ENCODE measurements around the gene GALNT3.

DNA sequence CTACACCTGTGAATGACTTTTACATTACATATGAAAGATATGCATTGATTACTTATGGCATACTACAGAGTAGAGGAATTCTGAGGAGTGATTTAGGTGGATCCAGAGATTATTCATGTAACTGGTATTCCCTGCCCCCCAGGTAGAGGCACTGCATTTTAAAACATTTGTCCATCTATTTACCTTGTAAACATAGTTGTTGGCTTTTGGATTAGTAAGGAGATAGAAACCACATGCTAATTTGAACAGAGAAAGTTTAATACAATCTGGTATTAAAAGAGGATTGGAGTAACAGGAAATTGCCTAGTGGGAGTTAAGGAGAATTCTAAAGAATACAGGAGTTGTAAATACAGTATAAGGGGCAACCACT, 15.9 kb downstream of the GALNT3 start:
- no peak for TF ChIP-seq CTCF (IDR thresholded peaks at IDR 0.05)
- TF ChIP-seq POLR2A (IDR thresholded peaks at IDR 0.05), result no peak

All from adrenal gland (tissue), 5 donors.